PC-3 (cell line): ENCODE measurements around the gene KIF14. TPM values are rescaled to one million over a fixed set of nuclear protein-coding genes. Genes with fewer than 3 reads are reported as not detected.

Experiments
- ATAC-seq: fragments of 200-7000 bp; cut with Tn5 transposase; 2 replicates; pipeline ENCODE4 v1.9.1; 2020; ENCODE audit warnings: mild to moderate bottlenecking, moderate library complexity
- BruUV-seq: library from RNA; stranded (reverse); fragments of 400-500 nt; replicated peaks from 2 replicates; lab custom pipeline; 2021; lab: Mats Ljungman, UMichigan
- CTCF ChIA-PET: fragments of 300-600 bp; sonication (Branson Sonifier 250); formaldehyde crosslinking; loops from one replicate; lab custom pipeline; 2022; ENCODE audit warnings: antibody characterized with exemption; lab: Charles Lee
- POLR2A ChIA-PET: fragments of 300-600 bp; sonication (Branson Sonifier 250); formaldehyde crosslinking; loops from one replicate; lab custom pipeline; 2022; ENCODE audit warnings: antibody characterized with exemption; ENCODE audit not compliant: unreplicated experiment; lab: Charles Lee
- DNase-seq: peaks from one replicate; pipeline ENCODE4 v3.0.0-alpha.2; 2015
- H2AFZ ChIP-seq: fragments of 300-600 bp; sonication (generic); 2 replicates; pipeline ENCODE4 v1.6.0; 2016; ENCODE audit warnings: antibody characterized with exemption, low read length
- H3F3A ChIP-seq: fragments of 300-600 bp; sonication (generic); one replicate; pipeline ENCODE4 v1.6.0; 2017; ENCODE audit warnings: antibody characterized with exemption, low read length, control low read depth, mild to moderate bottlenecking; ENCODE audit not compliant: unreplicated experiment
- H3K27ac ChIP-seq: fragments of 300-600 bp; sonication (generic); 2 replicates; pipeline ENCODE4 v1.5.1; 2016; ENCODE audit warnings: mild to moderate bottlenecking, low read length
- H3K27me3 ChIP-seq: fragments of 300-600 bp; sonication (generic); 2 replicates; pipeline ENCODE4 v1.6.1; 2016; ENCODE audit warnings: low read length, mixed read lengths
- H3K36me3 ChIP-seq: fragments of 300-600 bp; sonication (generic); 2 replicates; pipeline ENCODE4 v1.6.1; 2016; ENCODE audit warnings: low read depth, mixed run types, low read length, mixed read lengths
- H3K4me1 ChIP-seq: fragments of 300-600 bp; sonication (generic); 2 replicates; pipeline ENCODE4 v1.5.1; 2016; ENCODE audit warnings: low read length; ENCODE audit not compliant: insufficient read depth
- H3K4me2 ChIP-seq: fragments of 300-600 bp; sonication (generic); 2 replicates; pipeline ENCODE4 v1.6.0; 2016; ENCODE audit warnings: low read length
- H3K4me3 ChIP-seq: fragments of 300-600 bp; sonication (generic); 2 replicates; pipeline ENCODE4 v1.5.1; 2016; ENCODE audit warnings: mild to moderate bottlenecking, low read length, mixed read lengths
- H3K79me2 ChIP-seq: fragments of 300-600 bp; sonication (generic); 2 replicates; pipeline ENCODE4 v1.6.1; 2017; ENCODE audit warnings: low read length, mixed read lengths
- H3K9ac ChIP-seq: fragments of 300-600 bp; sonication (generic); 2 replicates; pipeline ENCODE4 v1.6.0; 2016; ENCODE audit warnings: mild to moderate bottlenecking, low read length
- H3K9me2 ChIP-seq: fragments of 300-600 bp; sonication (generic); replicated peaks from 2 replicates; pipeline ENCODE4 v1.6.1; 2016; ENCODE audit warnings: mixed run types, low read length, mixed read lengths
- H3K9me3 ChIP-seq: fragments of 300-600 bp; sonication (generic); 2 replicates; pipeline ENCODE4 v1.6.1; 2016; ENCODE audit warnings: low read length, mixed read lengths
- H4K20me1 ChIP-seq: fragments of 300-600 bp; sonication (generic); 2 replicates; pipeline ENCODE4 v1.6.1; 2016; ENCODE audit warnings: low read length, mixed read lengths
- CTCF ChIP-seq: fragments of 300-600 bp; sonication (generic); conservative IDR thresholded peaks from 2 replicates; pipeline ENCODE4 v1.5.1; 2017; ENCODE audit warnings: antibody characterized with exemption, low read depth, mild to moderate bottlenecking, low read length
- EZH2 ChIP-seq: fragments of 300-600 bp; sonication (generic); IDR thresholded peaks from one replicate; pipeline ENCODE4 v1.6.1; 2017; ENCODE audit warnings: antibody characterized with exemption, mild to moderate bottlenecking, low read length; ENCODE audit not compliant: unreplicated experiment
- EZH2phosphoT487 ChIP-seq: fragments of 300-600 bp; sonication (generic); IDR thresholded peaks from 2 replicates; pipeline ENCODE4 v1.6.1; 2018; ENCODE audit warnings: mild to moderate bottlenecking, antibody characterized with exemption, low read length, borderline replicate concordance
- intact Hi-C: fragments of 100-400 bp; cut with micrococcal nuclease; formaldehyde crosslinking; loops from 2 replicates; pipeline ENCODE4 v1.9.0; 2023
- total RNA-seq: library from RNA; depleted of rRNA; stranded (reverse); fragments of >200 nt; gene quantifications from 2 replicates; pipeline ENCODE4 v1.2.3, GENCODE V29; 2014

KIF14 gene
- total RNA-seq, 1 experiment from 2014 or later = 23.6 TPM

DNA sequence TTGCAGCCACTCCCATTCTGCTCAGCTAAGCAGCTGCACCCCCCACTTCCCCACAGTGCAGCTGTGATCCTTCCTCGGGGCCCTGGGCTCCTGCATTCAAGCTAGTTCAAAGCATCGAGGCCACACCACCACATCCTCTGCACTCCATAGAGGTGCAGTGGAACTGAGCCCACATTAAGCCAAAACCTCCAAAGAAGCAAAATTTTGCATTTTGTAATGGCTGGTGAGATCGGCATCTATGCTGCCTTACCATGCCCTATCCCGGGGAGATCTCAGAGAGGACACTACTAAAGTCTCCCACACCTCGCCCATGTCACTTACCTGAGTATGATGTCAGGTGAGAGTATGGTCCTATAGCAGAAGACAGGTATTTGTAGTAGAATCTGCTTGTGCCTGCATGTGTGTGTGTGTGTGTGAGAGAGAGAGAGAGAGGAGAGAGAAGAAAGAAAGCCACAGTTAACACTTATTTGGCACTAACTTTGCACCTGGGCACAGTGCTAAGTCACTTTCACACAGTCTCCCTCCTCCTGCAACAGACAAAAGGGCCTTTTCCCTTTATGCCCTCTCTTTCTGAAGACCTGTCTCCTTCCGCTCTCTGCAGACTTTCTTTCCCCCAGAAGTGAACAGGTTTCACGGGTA, 89.8 kb downstream of the KIF14 start:
- intact Hi-C loops = no loop called here
- CTCF ChIA-PET = no interaction called here
- Histone ChIP-seq H3K4me2 (no peak overlapping the region), H3K9me2 (no peaks in the 10 kb centered on the region), H3K9ac (no peak overlapping the region), H3K27ac (no peak overlapping the region), H4K20me1 (no peaks in the 10 kb centered on the region), H3K9me3 (no peaks in the 10 kb centered on the region), H3F3A (no peaks in the 10 kb centered on the region), H3K27me3 (no peaks in the 10 kb centered on the region), H3K36me3 (no peaks in the 10 kb centered on the region), H3K4me3 (no peak overlapping the region), H3K4me1 (peaks cover 9% of the 10 kb centered on the region; the same call in 1 of the 2 replicates), H2AFZ (no peak overlapping the region), H3K79me2 (no peaks in the 10 kb centered on the region)
- no peak for DNase-seq
- POLR2A ChIA-PET = no interaction called here
- TF ChIP-seq EZH2phosphoT487 (no peak), CTCF (no peak), EZH2 (no peak)
- no peak for ATAC-seq
- no TSS peak for BruUV-seq

- ChIA-PET CTCF (no interaction called here), POLR2A (interaction anchor here (0.6 kb wide), 1 partner anchor 424 kb away, joined by 3 read pairs; no protein-coding TSS in a partner anchor)
- H3K4me2 ChIP-seq = no peak overlapping the region
- H3K36me3 ChIP-seq = no peaks in the 10 kb centered on the region
- H3K4me3 ChIP-seq = no peak overlapping the region
- H3K27me3 ChIP-seq = no peaks in the 10 kb centered on the region
- DNase-seq = no peak
- no peaks in the 10 kb centered on the region for H4K20me1 ChIP-seq
- peaks cover 7% of the 10 kb centered on the region; the same call in 1 of the 2 replicates for H3K4me1 ChIP-seq
- H3K27ac ChIP-seq = no peak overlapping the region
- H3K9me2 ChIP-seq = no peaks in the 10 kb centered on the region
- H3K9ac ChIP-seq = no peak overlapping the region
- no peaks in the 10 kb centered on the region for H3F3A ChIP-seq
- no peak overlapping the region for H2AFZ ChIP-seq
- no TSS peak for BruUV-seq
- intact Hi-C loops = no loop called here
- TF ChIP-seq CTCF (no peak), EZH2 (no peak), EZH2phosphoT487 (no peak)
- peak; percentile 60 for ATAC-seq
- no peaks in the 10 kb centered on the region for H3K9me3 ChIP-seq
- no peaks in the 10 kb centered on the region for H3K79me2 ChIP-seq
Observed at GRCh38 chr1:200528858-200529606, 91.5 kb downstream of the KIF14 start.

GRCh38 chr1:200527670-200528069, 92.9 kb downstream of the KIF14 start:
- Histone ChIP-seq H3K9ac (no peak overlapping the region), H4K20me1 (no peaks in the 10 kb centered on the region), H3K36me3 (no peaks in the 10 kb centered on the region), H3K4me2 (no peak overlapping the region), H2AFZ (no peak overlapping the region), H3K27ac (no peak overlapping the region), H3K9me3 (no peaks in the 10 kb centered on the region), H3K4me1 (peaks cover 7% of the 10 kb centered on the region; the same call in 1 of the 2 replicates), H3K79me2 (no peaks in the 10 kb centered on the region), H3K9me2 (no peaks in the 10 kb centered on the region), H3K4me3 (no peak overlapping the region), H3K27me3 (no peaks in the 10 kb centered on the region), H3F3A (no peaks in the 10 kb centered on the region)
- TF ChIP-seq CTCF = no peak
- no peak for TF ChIP-seq EZH2
- no peak for TF ChIP-seq EZH2phosphoT487
- ATAC-seq (no peak), DNase-seq (no peak)
- intact Hi-C loops = no loop called here
- ChIA-PET CTCF (no interaction called here), POLR2A (no interaction called here)
- BruUV-seq = no TSS peak
